ENCODE data around the gene FBN2.

The FBN2 gene

DNA sequence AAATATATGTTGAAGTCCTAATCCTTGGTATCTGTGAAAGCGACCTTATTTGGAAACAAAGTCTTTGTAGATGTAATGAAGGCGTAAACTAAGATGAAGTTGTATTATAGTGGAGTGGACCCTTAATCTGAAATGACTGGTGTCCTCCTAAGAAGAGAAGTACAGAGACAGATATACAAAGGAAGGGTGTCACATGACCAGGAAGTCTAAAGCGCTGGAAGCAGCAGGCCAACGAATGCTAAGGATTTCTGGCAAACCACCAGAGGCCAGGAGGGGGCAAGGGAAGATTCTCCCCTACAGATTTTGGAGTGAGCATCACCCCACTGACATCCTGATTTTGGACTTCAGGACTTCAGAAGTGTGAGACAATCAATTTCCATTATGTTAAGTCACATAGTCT is 292.1 kb downstream of the FBN2 start:
- TF ChIP-seq GATA2 (IDR thresholded peaks at IDR 0.05; ENCODE audit: low read depth, low read length) (no peak), GATA3 (IDR thresholded peaks at IDR 0.05; ENCODE audit: low read depth, low read length) (no peak)

DNA sequence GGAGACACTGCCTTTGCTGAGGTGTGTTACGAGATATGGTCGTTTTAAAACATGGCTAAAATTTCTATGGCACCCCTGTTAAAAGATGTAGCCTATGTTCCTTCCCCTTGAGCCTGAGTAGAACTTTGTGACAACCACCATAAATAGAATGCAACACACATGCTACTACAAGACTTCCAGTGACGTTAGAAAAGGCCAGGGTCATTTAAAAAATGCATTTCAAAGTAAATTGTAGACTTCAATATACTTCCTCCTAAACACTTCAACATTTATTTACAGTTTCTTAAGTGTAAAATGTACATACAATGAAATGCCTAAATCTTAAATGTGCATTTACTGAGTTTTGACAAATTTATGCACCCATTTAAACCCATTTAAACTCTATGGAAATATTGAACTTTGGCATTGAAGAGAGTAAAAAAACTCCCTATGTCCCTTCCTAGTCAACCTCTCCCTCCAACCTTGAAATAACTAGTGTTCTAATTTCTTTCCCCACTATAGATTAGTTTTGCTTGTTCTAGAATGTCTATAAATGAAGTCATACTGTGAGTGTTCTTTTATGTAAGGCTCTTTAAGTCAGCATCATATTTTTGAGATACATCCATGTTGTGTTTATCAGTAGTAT is 294.0 kb downstream of the FBN2 start:
- TF ChIP-seq GATA2 (IDR thresholded peaks at IDR 0.05; ENCODE audit: low read depth, low read length) (no peak), GATA3 (IDR thresholded peaks at IDR 0.05; ENCODE audit: low read depth, low read length) (no peak)

DNA sequence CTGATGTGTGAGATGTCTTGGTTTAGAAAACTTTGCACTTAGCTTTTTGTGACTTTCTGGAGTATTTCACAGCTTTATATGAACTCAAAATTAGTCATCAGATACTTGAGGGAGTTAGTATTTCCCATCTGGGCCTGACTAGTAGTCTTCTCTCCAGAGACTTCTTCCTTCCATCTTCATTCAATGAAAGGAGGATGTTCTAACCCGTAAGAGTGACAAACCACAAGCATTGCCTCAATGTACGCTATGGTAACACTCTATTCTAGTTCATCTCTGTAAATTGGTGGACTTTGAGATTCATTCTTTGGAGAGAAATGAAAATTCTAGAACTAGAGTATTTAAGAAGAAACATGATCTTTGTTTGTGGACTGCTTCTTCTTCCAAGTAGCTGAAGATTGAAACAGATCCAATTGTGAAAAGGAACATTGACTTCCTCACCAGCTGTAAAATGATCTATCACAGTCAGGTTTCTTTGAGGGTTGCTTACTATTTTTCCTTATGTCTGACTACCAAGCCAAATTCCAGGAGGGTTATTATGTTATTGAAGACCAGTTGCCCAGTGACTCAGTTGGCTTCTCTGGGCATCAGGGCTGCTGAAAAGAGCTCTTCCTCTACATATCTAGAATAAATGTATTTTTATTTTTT is 296.9 kb downstream of the FBN2 start:
- TF ChIP-seq GATA2 (IDR thresholded peaks at IDR 0.05; ENCODE audit: low read depth, low read length) = no peak
- TF ChIP-seq GATA3 (IDR thresholded peaks at IDR 0.05; ENCODE audit: low read depth, low read length) = no peak

DNA sequence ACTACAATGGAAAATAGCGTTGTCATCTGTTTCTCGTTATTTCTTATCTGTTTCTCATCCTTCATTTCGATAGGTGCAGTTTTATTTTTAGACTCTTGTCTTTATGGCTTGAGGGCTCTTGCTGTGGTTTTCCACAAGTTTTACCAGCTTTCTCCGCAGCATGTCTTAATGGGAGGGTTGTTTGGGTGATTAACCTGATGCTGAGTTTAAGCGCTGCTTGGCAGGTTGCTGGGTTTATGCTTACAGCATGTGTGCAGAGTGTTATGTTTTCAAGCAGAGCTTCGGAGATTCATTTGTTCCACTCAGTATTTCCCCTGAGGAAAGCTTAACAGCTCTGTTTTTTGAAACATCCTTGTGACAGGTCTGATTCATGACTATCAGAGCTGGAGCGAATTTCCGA is 300.5 kb downstream of the FBN2 start:
- TF ChIP-seq GATA3 (IDR thresholded peaks at IDR 0.05; ENCODE audit: low read depth, low read length) = no peak
- no peak for TF ChIP-seq GATA2 (IDR thresholded peaks at IDR 0.05; ENCODE audit: low read depth, low read length)

DNA sequence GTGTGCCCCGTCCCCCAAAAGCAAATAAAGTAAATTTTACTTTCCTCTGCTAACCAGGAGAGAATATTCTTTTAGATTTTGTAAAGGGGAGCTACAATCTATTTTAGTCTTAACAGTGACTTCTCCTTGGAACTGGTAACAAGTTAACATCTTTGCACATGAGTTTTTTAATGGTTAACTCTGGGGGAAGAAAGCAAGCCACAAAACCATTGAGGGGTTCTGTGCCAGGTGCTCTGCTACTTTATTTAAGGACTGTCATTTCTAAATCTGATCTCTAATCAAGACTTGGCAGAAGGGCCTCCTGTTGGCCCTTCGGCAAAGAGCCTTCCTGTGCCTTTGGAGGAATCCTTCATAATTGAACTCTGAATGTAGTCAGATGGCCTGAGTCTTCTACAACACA is 301.0 kb downstream of the FBN2 start:
- TF ChIP-seq GATA3 (IDR thresholded peaks at IDR 0.05; ENCODE audit: low read depth, low read length) = no peak
- TF ChIP-seq GATA2 (IDR thresholded peaks at IDR 0.05; ENCODE audit: low read depth, low read length) = no peak

DNA sequence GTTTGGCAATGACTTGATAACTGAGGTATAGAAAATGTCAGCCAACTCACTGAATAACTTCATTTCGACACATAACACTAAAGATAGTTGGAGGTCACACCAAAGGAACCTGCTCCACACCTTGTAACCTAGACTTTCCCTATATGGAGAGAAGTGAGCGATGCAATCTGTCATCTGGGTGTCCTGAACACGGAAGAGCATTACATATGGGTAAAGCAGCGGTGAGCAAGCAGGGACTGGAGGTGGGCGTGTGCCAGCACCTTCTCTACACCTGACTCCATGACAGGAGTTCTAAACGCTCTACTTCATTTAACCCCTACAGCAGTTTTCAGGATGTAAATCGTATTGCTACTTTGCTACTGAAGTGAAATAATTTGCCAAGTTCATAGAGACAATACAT is 301.7 kb downstream of the FBN2 start:
- TF ChIP-seq GATA3 (IDR thresholded peaks at IDR 0.05; ENCODE audit: low read depth, low read length) = no peak
- TF ChIP-seq GATA2 (IDR thresholded peaks at IDR 0.05; ENCODE audit: low read depth, low read length) = no peak

DNA sequence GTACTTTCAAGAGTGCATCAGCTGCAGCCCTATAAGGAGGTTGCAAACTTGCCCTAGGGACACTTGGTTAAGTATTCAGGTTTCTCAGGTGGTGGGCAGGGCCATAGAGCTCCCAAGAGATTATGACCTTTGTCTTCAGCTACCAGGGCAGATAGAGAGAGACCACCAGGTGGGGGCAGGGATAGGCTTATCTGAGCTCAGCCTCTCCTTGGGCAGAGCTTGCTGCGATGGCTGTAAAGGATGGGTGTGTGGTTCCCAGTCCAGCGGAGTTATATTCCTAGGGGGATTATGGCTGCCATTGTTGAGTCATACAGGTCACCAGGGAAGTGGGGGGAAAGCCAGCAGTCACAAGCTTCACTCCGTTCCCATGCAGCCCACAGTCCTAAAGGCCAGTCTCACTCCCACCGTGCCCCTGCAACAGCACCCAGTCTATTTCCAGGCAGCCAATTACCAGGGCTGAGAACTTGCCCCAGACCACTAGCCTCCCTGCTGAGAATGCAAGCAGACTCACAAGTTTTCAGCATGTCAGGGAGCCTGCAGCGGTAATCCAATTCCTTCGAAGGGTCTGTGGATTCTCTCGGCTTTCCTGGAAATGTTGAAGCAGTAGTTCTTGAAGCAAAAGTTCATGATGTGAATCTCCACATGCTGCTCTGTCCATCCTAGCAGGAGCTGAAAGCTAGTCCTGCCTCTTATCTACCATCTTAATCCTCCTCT is 303.0 kb downstream of the FBN2 start:
- TF ChIP-seq GATA2 (IDR thresholded peaks at IDR 0.05; ENCODE audit: low read depth, low read length) = no peak
- TF ChIP-seq GATA3 (IDR thresholded peaks at IDR 0.05; ENCODE audit: low read depth, low read length) = no peak

DNA sequence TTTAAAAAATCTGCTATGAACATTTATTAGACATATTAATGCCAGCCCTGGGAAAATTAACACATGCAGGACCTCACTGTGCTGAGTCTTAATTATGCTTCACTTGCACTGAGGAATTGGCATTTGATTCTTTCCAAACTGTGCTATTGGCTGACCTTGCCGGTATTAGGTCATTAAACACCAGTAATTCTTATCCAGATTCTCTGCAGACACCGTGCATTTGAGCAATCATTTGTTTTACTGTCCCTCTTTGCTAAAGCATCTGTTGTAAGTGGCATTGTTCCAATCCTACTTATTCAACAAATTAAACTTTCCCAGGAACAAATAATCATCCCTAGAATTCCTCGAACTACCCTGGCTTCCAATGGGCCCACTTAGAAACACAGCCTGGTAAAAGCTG is 309.5 kb downstream of the FBN2 start:
- no peak for TF ChIP-seq GATA3 (IDR thresholded peaks at IDR 0.05; ENCODE audit: low read depth, low read length)
- TF ChIP-seq GATA2 (IDR thresholded peaks at IDR 0.05; ENCODE audit: low read depth, low read length) = no peak

DNA sequence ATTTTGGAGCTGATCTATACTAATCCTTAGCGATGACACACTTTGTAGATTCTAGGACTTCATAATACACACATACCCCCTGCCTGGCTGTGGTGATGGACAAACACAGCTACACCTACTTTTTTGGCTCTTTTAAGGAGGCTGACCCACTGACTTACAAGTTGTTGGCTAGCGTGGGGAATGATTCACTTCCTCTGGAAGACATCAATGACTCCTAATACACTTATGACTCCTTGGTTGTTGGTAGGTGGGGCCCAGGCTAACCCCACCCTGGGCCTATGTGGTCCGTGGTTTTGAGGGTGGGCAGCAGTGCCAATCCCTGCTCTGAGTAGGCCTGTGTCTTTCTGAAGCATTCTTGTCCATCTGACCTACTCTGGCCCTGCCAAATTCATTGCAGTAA is 310.0 kb downstream of the FBN2 start:
- TF ChIP-seq GATA2 (IDR thresholded peaks at IDR 0.05; ENCODE audit: low read depth, low read length) = no peak
- no peak for TF ChIP-seq GATA3 (IDR thresholded peaks at IDR 0.05; ENCODE audit: low read depth, low read length)

DNA sequence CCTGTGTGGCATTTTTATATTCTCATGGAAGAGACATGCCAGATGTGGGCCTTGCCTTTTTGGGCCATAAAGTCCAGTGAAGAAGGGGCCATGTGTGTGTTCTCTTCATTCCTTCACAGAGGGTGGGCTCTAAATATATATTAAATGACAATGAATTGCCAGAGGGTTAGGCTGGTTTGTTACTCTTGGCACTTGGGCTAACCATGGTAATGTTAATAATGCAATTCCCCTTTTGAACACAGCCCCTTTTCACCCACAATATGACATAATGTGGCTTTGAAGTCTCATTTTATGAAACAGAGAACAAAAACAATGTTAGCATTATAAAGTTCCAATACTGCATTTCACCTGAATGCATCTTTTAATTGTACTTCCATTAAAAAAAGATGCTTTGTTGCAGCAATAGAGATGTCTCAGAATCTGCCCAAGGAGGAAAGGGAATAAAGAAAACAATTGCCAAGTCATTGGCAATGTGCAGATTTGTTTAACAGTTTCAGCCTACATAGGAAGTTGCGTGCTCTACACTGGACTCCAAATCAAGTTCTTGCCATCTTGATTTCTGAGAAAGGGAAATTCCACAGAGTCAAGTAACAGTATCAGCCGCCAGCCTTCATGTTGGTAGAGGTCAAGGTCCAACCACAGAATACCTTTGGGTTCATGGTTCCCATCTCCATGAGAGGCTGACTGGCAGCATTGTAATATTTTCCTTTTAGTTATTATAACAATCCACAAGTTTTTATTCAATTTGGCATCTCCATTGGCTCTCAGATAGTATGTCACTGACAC is 312.6 kb downstream of the FBN2 start:
- TF ChIP-seq GATA3 (IDR thresholded peaks at IDR 0.05; ENCODE audit: low read depth, low read length) (no peak), GATA2 (IDR thresholded peaks at IDR 0.05; ENCODE audit: low read depth, low read length) (no peak)

DNA sequence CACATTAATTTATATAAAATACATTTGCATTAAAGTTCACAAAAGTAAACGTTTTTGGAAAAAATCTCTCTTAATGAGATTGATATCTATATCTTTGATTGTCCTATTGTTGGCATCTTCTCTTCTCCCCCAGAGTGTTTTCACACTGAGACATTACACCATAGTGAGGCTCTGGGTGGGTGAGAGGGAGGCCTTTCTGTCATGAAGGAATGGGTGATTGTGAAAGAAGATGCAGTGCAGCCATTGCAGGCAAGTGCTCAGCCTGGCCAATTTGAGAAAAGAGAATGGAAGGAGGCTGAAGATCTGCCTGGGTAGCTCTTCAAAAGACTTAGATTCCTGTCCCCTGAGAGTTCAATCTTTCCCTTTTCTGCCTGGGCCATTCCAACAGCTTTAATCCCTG is 313.7 kb downstream of the FBN2 start:
- TF ChIP-seq GATA2 (IDR thresholded peaks at IDR 0.05; ENCODE audit: low read depth, low read length) (no peak), GATA3 (IDR thresholded peaks at IDR 0.05; ENCODE audit: low read depth, low read length) (no peak)

DNA sequence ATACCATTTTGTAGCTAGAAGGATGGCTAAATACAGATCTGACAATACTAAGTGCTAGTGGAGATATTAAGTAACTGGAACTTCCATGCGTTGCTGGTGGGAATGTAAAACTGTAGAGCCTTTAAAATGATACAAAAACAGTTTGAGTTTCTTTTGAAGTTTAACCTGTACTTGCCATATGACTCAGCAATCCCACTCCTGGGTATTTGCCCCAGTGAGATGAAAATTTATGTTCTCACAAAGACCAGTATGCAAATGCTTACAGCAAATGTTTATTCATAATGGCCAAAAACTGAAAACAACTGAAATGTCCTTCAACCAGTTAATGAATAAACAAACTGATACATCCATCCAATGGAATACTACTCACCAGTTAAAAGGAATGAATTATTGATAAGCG is 317.2 kb downstream of the FBN2 start:
- TF ChIP-seq GATA3 (IDR thresholded peaks at IDR 0.05; ENCODE audit: low read depth, low read length) (no peak), GATA2 (IDR thresholded peaks at IDR 0.05; ENCODE audit: low read depth, low read length) (no peak)

DNA sequence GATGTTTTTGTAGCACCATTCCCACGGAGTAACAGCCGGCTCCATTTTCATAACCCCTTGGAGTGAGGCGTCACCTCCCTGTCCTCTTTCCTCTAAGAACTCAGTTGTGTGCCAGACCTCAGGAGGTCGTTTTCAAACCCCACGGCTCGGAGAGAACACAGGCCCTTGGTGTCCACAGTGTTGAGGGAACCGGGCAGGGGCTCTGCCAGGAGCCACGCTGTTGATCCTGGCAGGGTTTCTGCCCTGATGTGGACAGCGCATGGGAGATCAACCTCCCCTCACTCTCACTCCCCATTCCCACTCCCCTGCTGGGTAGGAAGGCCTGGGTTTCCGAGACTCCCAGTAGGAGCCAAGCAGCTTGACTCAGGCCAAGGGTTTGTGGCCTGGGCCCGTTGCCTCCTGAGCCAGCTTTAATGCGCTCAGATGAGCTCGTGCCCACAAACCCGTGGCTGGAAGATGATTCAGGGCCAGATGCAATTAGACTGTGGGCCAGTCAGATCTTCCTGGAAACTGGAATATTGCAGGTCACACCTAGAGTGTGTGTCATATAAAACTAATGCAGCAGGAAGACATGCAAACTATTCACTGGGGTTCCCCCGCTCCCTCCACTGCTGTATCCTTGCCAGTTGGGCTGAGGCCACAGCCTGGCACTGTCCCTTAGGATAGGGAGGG is 321.0 kb downstream of the FBN2 start:
- TF ChIP-seq GATA2 (IDR thresholded peaks at IDR 0.05; ENCODE audit: low read depth, low read length) (no peak), GATA3 (IDR thresholded peaks at IDR 0.05; ENCODE audit: low read depth, low read length) (no peak)

DNA sequence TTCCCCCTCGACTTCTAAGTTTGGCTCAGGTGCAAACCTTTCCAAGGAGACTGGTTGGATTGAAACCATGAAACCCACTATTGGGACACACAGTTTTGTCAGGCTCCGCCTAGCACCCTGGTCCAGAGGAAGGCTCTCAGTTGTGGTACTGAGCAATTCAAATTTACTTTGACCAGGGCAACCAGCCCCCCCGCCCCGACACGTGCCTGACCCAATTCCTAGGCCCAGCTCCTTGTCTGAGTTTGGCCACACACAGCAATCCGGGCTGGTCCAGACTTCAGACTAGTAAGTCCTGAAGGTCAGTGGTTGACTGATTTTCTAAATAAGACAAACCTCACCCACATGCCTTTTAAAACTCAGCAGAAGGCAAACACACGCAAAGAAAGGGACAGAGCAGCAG is 321.8 kb downstream of the FBN2 start:
- TF ChIP-seq GATA2 (IDR thresholded peaks at IDR 0.05; ENCODE audit: low read depth, low read length) (no peak), GATA3 (IDR thresholded peaks at IDR 0.05; ENCODE audit: low read depth, low read length) (no peak)

Measured in SH-SY5Y (cell line).